A549 (cell line): Measurements from ENCODE around the gene TWIST2. TPM values are rescaled to one million over a fixed set of nuclear protein-coding genes. Genes with fewer than 3 reads are reported as not detected.

Source experiments
- ATAC-seq, 2 experiments: fragments of 200-7000 bp in 1 of 2; fragments of >200 bp in 1 of 2; cut with Nextera tagmentation in 1 of 2; cut with Tn5 transposase in 1 of 2; 3 replicates each; pipeline versions ENCODE4 v1.8.0 to v1.9.1; 2018 to 2020; ENCODE audit warnings: mild to moderate bottlenecking in 1 of 2, moderate library complexity in 1 of 2
- CTCF ChIA-PET: fragments of 300-600 bp; sonication (Branson Sonifier 250); formaldehyde crosslinking; extraction: SDS; loops from one replicate; lab custom pipeline; 2021; ENCODE audit warnings: antibody characterized with exemption, inconsistent platforms; lab: Yijun Ruan, JAX
- POLR2A ChIA-PET: fragments of 350-600 bp; formaldehyde crosslinking; extraction: SDS; loops from one replicate; lab custom pipeline; 2021; ENCODE audit warnings: antibody characterized with exemption, inconsistent platforms; lab: Yijun Ruan, JAX
- DNase-seq, 2 experiments: peaks; one replicate each; pipeline versions ENCODE4 v3.0.0 to v3.0.0-alpha.2; 2011 to 2016; ENCODE audit warnings: low read depth in 1 of 2, low spot score in 1 of 2
- FAIRE-seq: peaks from 2 replicates; lab custom pipeline; 2011; peaks lifted over from hg19 to GRCh38; lab: Jason Lieb, UNC
- H3K27ac ChIP-seq, 2 experiments: fragments of >200 bp; sonication (Bioruptor Twin); formaldehyde crosslinking; 3 replicates each; pipeline ENCODE4 v1.5.1; 2016 to 2017
- H3K4me1 ChIP-seq: fragments of >200 bp; sonication (Bioruptor Twin); formaldehyde crosslinking; 3 replicates; pipeline ENCODE4 v1.6.1; 2016
- H3K4me2 ChIP-seq: fragments of >200 bp; sonication (Bioruptor Twin); formaldehyde crosslinking; 3 replicates; pipeline ENCODE4 v1.6.1; 2016
- H3K4me3 ChIP-seq: fragments of >200 bp; sonication (Bioruptor Twin); formaldehyde crosslinking; 3 replicates; pipeline ENCODE4 v1.5.1; 2016
- H3K9me3 ChIP-seq: fragments of >200 bp; sonication (Bioruptor Twin); formaldehyde crosslinking; 3 replicates; pipeline ENCODE4 v1.6.1; 2016
- ATOH8 ChIP-seq: fragments of 250-450 bp; sonication (Bioruptor Pico); IDR thresholded peaks from 2 replicates; pipeline ENCODE4 v1.5.0; 2020; ENCODE audit warnings: low read depth, mild to moderate bottlenecking, moderate library complexity
- BCL3 ChIP-seq: fragments of >200 bp; sonication (Bioruptor Twin); formaldehyde crosslinking; IDR thresholded peaks from 3 replicates; pipeline ENCODE4 v1.6.1; 2016
- BHLHE40 ChIP-seq: IDR thresholded peaks from 2 replicates; pipeline ENCODE4 v1.6.1; 2012; ENCODE audit warnings: low read depth, low read length, inconsistent platforms
- CBX2 ChIP-seq: fragments of 200-600 bp; sonication (generic); IDR thresholded peaks from 2 replicates; pipeline ENCODE4 v1.6.1; 2016; ENCODE audit warnings: low read depth, mild to moderate bottlenecking, borderline replicate concordance
- CHD4 ChIP-seq: fragments of 200-600 bp; sonication (generic); IDR thresholded peaks from 2 replicates; pipeline ENCODE4 v1.6.1; 2016; ENCODE audit warnings: antibody characterized with exemption, mild to moderate bottlenecking, borderline replicate concordance
- EHF ChIP-seq: fragments of 250-450 bp; sonication (Bioruptor Pico); IDR thresholded peaks from 2 replicates; pipeline ENCODE4 v1.5.0; 2020; ENCODE audit warnings: mild to moderate bottlenecking
- ESRRA ChIP-seq: fragments of 150-350 bp; IDR thresholded peaks from 2 replicates; pipeline ENCODE4 v1.6.1; 2014; ENCODE audit warnings: mild to moderate bottlenecking, low read length, borderline replicate concordance
- FOSL2 ChIP-seq, 2 experiments: fragments of 450-650 bp in 1 of 2; fragments of >200 bp in 1 of 2; sonication (Bioruptor Twin) in 1 of 2; formaldehyde crosslinking; IDR thresholded peaks; 2 replicates each; pipeline versions ENCODE4 v1.5.0 to v1.6.1; 2016 to 2020; ENCODE audit warnings: mild to moderate bottlenecking in 1 of 2, moderate library complexity in 1 of 2
- FOXS1 ChIP-seq: fragments of 250-450 bp; sonication (Bioruptor Pico); IDR thresholded peaks from 2 replicates; pipeline ENCODE4 v1.5.0; 2020; ENCODE audit warnings: mild to moderate bottlenecking, moderate library complexity
- GATA3 ChIP-seq: IDR thresholded peaks from 2 replicates; pipeline ENCODE4 v1.6.1; 2012; ENCODE audit warnings: borderline replicate concordance
- HES2 ChIP-seq: fragments of >200 bp; sonication (Bioruptor Twin); formaldehyde crosslinking; IDR thresholded peaks from 2 replicates; pipeline ENCODE4 v1.6.1; 2016
- HOXB5 ChIP-seq: fragments of 250-450 bp; sonication (Bioruptor Pico); IDR thresholded peaks from 2 replicates; pipeline ENCODE4 v1.5.0; 2020; ENCODE audit warnings: mild to moderate bottlenecking, moderate library complexity
- KDM1A ChIP-seq: fragments of 200-600 bp; sonication (generic); IDR thresholded peaks from 2 replicates; pipeline ENCODE4 v1.6.1; 2016; ENCODE audit warnings: low read depth, mild to moderate bottlenecking
- MAFK ChIP-seq: fragments of 450-650 bp; IDR thresholded peaks from 2 replicates; pipeline ENCODE4 v1.6.1; 2014; ENCODE audit not compliant: partially characterized antibody
- NPAS2 ChIP-seq: fragments of 250-450 bp; sonication (Bioruptor Pico); IDR thresholded peaks from 2 replicates; pipeline ENCODE4 v1.8.0; 2022; ENCODE audit warnings: mild to moderate bottlenecking, moderate library complexity, borderline replicate concordance
- PHF8 ChIP-seq: fragments of 200-600 bp; sonication (generic); IDR thresholded peaks from 2 replicates; pipeline ENCODE4 v1.6.1; 2016; ENCODE audit warnings: low read depth, mild to moderate bottlenecking, antibody characterized with exemption, moderate library complexity, borderline replicate concordance
- RAD21 ChIP-seq, 2 experiments: fragments of >200 bp in 1 of 2; sonication (Bioruptor Twin) in 1 of 2; formaldehyde crosslinking in 1 of 2; IDR thresholded peaks in 1 of 2; conservative IDR thresholded peaks in 1 of 2; 2 replicates in 1 of 2; 3 replicates in 1 of 2; pipeline ENCODE4 v1.6.1; 2012 to 2018; ENCODE audit warnings: inconsistent platforms in 1 of 2
- RARB ChIP-seq: fragments of 250-450 bp; sonication (Bioruptor Pico); IDR thresholded peaks from 2 replicates; pipeline ENCODE4 v1.8.0; 2021; ENCODE audit warnings: mild to moderate bottlenecking, moderate library complexity
- RNF2 ChIP-seq: fragments of 200-600 bp; sonication (generic); IDR thresholded peaks from 2 replicates; pipeline ENCODE4 v1.6.1; 2016; ENCODE audit warnings: low read depth, mild to moderate bottlenecking, antibody characterized with exemption, moderate library complexity, borderline replicate concordance
- SREBF2 ChIP-seq: fragments of 450-650 bp; IDR thresholded peaks from 2 replicates; pipeline ENCODE4 v1.6.1; 2014; ENCODE audit warnings: mild to moderate bottlenecking, moderate library complexity
- TFCP2L1 ChIP-seq: fragments of 250-450 bp; sonication (Bioruptor Pico); IDR thresholded peaks from 2 replicates; pipeline ENCODE4 v1.5.0; 2021; ENCODE audit warnings: mild to moderate bottlenecking
- TP53 ChIP-seq: fragments of 250-450 bp; sonication (Bioruptor Pico); IDR thresholded peaks from 2 replicates; pipeline ENCODE4 v1.5.0; 2021; ENCODE audit warnings: mild to moderate bottlenecking, moderate library complexity
- ZC3H11A ChIP-seq: fragments of 450-650 bp; IDR thresholded peaks from 2 replicates; pipeline ENCODE4 v1.6.1; 2014; ENCODE audit warnings: antibody characterized with exemption, mild to moderate bottlenecking
- ZFP36 ChIP-seq: fragments of 450-650 bp; IDR thresholded peaks from 2 replicates; pipeline ENCODE4 v1.6.1; 2014; ENCODE audit warnings: borderline replicate concordance; ENCODE audit not compliant: partially characterized antibody
- ZNF302 ChIP-seq: fragments of 250-450 bp; sonication (Bioruptor Pico); IDR thresholded peaks from 2 replicates; pipeline ENCODE4 v1.9.0; 2021; ENCODE audit warnings: inconsistent platforms, mild to moderate bottlenecking, moderate library complexity
- ZSCAN20 ChIP-seq: fragments of 250-450 bp; sonication (Bioruptor Pico); IDR thresholded peaks from 2 replicates; pipeline ENCODE4 v1.8.0; 2022; ENCODE audit warnings: mild to moderate bottlenecking, moderate library complexity
- WGBS: methylation state at CpG from one replicate; pipeline ENCODE4 v1.1.6; 2017; ENCODE audit errors: missing lambda C conversion rate; 5-methylcytosine and 5-hydroxymethylcytosine counted together
- polyA plus RNA-seq, 4 experiments: library from polyadenylated mRNA; depleted of rRNA in 3 of 4; stranded (reverse); fragments of >200 nt; fragmentation: RNase III in 1 of 4; extraction: RNeasy Plus Mini Kit Qiagen cat#74134 plus additional on column Dnase treatment in 1 of 4; gene quantifications; 2 replicates in 3 of 4; 3 replicates in 1 of 4; pipeline ENCODE4 v1.2.3, GENCODE V29; 2011 to 2017
- TF ChIP-seq, protein P1 (sequence below): IDR thresholded peaks from 2 replicates; pipeline ENCODE4 v1.6.1; 2012
- TF ChIP-seq, protein P2 (sequence below): fragments of >200 bp; sonication (Bioruptor Twin); formaldehyde crosslinking; IDR thresholded peaks from 3 replicates; pipeline ENCODE4 v1.5.1; 2016
- TF ChIP-seq, protein P3 (sequence below): fragments of 450-650 bp; IDR thresholded peaks from 2 replicates; pipeline ENCODE4 v1.6.1; 2014; ENCODE audit warnings: antibody characterized with exemption

TWIST2 gene
- polyA plus RNA-seq, 2 of the 4 experiments (the other 2 are of a cell fraction) = 7.1 to 8.2 TPM

- TF ChIP-seq, protein P1, sequence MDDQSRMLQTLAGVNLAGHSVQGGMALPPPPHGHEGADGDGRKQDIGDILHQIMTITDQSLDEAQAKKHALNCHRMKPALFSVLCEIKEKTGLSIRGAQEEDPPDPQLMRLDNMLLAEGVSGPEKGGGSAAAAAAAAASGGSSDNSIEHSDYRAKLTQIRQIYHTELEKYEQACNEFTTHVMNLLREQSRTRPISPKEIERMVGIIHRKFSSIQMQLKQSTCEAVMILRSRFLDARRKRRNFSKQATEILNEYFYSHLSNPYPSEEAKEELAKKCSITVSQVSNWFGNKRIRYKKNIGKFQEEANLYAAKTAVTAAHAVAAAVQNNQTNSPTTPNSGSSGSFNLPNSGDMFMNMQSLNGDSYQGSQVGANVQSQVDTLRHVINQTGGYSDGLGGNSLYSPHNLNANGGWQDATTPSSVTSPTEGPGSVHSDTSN = no peak; the same call in 1 of the 2 replicates
- TF ChIP-seq MAFK = no peak
- TF ChIP-seq FOSL2 (IDR thresholded peaks at IDR 0.05) = peak; percentile 96
- TF ChIP-seq FOSL2 (CRISPR knock-in tag; IDR thresholded peaks at IDR 0.05) = peak; percentile 99
- TF ChIP-seq EHF (CRISPR knock-in tag) = no peak
- TF ChIP-seq TP53 (CRISPR knock-in tag) = no peak
- TF ChIP-seq HES2 = no peak
- no peak for TF ChIP-seq TFCP2L1 (CRISPR knock-in tag)
- TF ChIP-seq RAD21 (conservative IDR thresholded peaks at IDR 0.05 in 1 of 2, IDR thresholded peaks at IDR 0.05 in 1 of 2) = peak in 1 of 2 experiments; percentile 54; a peak in 3 of 5 replicates
- TF ChIP-seq CHD4 = no peak
- peak; percentile 77; the same call in 1 of the 2 replicates for TF ChIP-seq GATA3
- TF ChIP-seq SREBF2 = no peak
- peak; percentile 70; the same call in 2 of the 3 replicates for TF ChIP-seq BCL3
- 0 out of 2 replicates have a peak, but pooled peaks have one; percentile 30 for TF ChIP-seq RARB (CRISPR knock-in tag)
- TF ChIP-seq, protein P2, sequence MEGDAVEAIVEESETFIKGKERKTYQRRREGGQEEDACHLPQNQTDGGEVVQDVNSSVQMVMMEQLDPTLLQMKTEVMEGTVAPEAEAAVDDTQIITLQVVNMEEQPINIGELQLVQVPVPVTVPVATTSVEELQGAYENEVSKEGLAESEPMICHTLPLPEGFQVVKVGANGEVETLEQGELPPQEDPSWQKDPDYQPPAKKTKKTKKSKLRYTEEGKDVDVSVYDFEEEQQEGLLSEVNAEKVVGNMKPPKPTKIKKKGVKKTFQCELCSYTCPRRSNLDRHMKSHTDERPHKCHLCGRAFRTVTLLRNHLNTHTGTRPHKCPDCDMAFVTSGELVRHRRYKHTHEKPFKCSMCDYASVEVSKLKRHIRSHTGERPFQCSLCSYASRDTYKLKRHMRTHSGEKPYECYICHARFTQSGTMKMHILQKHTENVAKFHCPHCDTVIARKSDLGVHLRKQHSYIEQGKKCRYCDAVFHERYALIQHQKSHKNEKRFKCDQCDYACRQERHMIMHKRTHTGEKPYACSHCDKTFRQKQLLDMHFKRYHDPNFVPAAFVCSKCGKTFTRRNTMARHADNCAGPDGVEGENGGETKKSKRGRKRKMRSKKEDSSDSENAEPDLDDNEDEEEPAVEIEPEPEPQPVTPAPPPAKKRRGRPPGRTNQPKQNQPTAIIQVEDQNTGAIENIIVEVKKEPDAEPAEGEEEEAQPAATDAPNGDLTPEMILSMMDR = no peak
- no peak for TF ChIP-seq NPAS2 (CRISPR knock-in tag)
Measured at GRCh38 chr2:238864207-238865014, 16.5 kb downstream of the TWIST2 start (continued).

DNA sequence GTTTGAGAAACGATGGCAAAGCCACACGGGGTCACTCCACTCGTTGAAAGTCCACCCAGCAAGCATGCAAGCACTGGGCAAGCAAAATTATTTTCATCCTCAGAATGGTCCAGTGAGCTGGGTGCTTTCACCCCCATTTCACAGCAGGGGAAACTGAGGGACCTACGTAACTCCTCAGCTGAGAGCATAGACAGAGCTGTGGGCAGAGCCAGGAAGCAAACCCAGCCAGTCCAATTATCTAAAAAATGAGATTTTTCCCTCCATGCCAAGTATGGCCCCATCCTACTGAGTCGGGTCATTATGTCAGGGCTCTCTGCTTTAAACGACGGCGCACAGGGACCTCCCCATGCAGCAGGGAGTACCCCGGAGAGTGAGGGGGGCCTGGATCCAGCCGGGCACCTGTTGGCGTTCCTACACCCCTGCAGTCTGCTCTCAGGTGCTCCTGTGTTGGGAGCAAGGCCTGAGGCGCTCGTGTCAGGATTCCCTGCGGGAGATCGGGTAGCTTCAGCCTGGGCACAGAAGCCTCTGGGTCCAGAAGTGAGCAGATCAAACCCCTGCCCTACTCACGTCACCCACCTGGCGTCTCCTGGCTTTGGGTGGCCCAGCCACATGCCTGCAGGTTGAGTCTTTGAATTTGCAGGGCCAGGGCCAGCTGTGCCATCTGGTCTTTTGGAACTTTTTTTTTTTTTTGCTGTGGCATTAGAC lies 17.3 kb downstream of the TWIST2 start:
- Histone ChIP-seq H3K4me2 (peak overlapping the region; percentile 100), H3K9me3 (no peaks in the 10 kb centered on the region), H3K4me3 (peak overlapping the region; percentile 42), H3K27ac (peak overlapping the region; percentile 100), H3K4me1 (peaks cover 75% of the 10 kb centered on the region)
- POLR2A ChIA-PET = interaction anchor here (1.6 kb wide), 1 partner anchor 17 kb away, joined by 10 read pairs; the partner anchor contains the start of gene TWIST2
- WGBS = 75% methylated on average over 12 of the region's 17 CpGs
- ATAC-seq (no peak), DNase-seq (no peak), FAIRE-seq (no peak)
- CTCF ChIA-PET = interaction anchor here (0.7 to 1.3 kb wide), 2 partner anchors 10 to 55 kb away, joined by 3 to 4 read pairs; no protein-coding TSS in a partner anchor
- no peak for TF ChIP-seq FOXS1 (CRISPR knock-in tag)
- no peak for TF ChIP-seq RNF2
- TF ChIP-seq HOXB5 (CRISPR knock-in tag) = no peak
- TF ChIP-seq GATA3 = no peak
- TF ChIP-seq ATOH8 (CRISPR knock-in tag) = no peak
- no peak for TF ChIP-seq ZSCAN20
- TF ChIP-seq, protein P3, sequence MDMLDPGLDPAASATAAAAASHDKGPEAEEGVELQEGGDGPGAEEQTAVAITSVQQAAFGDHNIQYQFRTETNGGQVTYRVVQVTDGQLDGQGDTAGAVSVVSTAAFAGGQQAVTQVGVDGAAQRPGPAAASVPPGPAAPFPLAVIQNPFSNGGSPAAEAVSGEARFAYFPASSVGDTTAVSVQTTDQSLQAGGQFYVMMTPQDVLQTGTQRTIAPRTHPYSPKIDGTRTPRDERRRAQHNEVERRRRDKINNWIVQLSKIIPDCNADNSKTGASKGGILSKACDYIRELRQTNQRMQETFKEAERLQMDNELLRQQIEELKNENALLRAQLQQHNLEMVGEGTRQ = no peak
- no peak for TF ChIP-seq ZNF302 (CRISPR knock-in tag)
- no peak for TF ChIP-seq CBX2
- TF ChIP-seq PHF8 = no peak
- no peak for TF ChIP-seq ZFP36
- no peak for TF ChIP-seq ESRRA
- TF ChIP-seq KDM1A = no peak
- TF ChIP-seq, protein P1 = no peak
- TF ChIP-seq ZC3H11A = no peak
- no peak for TF ChIP-seq BHLHE40
